Activated CD4-positive, CD25-positive, alpha-beta regulatory T cell (primary cell): ENCODE data around the gene TEX38.
"Not testable (repeated sequence)": the region's sequence is repeated elsewhere in the genome, so short reads cannot be mapped to it uniquely, and the experiment has no call there.

Source experiments
- DNase-seq, 4 experiments: peaks; one replicate each; lab custom pipeline; 2025; lab: John Stamatoyannopoulos, UW

The TEX38 gene

GRCh38 chr1:46687921-46688509 is 16.4 kb downstream of the TEX38 start:
- DNase-seq: no peak

- no peak for DNase-seq
These were observed 17.7 kb downstream of the TEX38 start for GRCh38 chr1:46689356-46689755.

GRCh38 chr1:46689897-46690296 is 18.2 kb downstream of the TEX38 start:
- DNase-seq: no peak

- no peak for DNase-seq
These were observed 19.3 kb downstream of the TEX38 start for GRCh38 chr1:46690931-46691421.

GRCh38 chr1:46691997-46692790 is 20.5 kb downstream of the TEX38 start:
- no peak for DNase-seq

GRCh38 chr1:46692811-46693770 is 21.4 kb downstream of the TEX38 start:
- no peak for DNase-seq

GRCh38 chr1:46694676-46695075 is 23.0 kb downstream of the TEX38 start:
- DNase-seq: not testable (repeated sequence)

GRCh38 chr1:46697053-46697452 is 25.4 kb downstream of the TEX38 start:
- DNase-seq: no peak

- DNase-seq: no peak
These were observed 28.0 kb downstream of the TEX38 start for GRCh38 chr1:46699666-46700065.

GRCh38 chr1:46703927-46704641 is 32.4 kb downstream of the TEX38 start:
- no peak for DNase-seq

GRCh38 chr1:46705408-46705807 is 33.8 kb downstream of the TEX38 start:
- no peak for DNase-seq

GRCh38 chr1:46708121-46708520 is 36.5 kb downstream of the TEX38 start:
- no peak for DNase-seq

- DNase-seq: no peak
These were observed 43.3 kb downstream of the TEX38 start for GRCh38 chr1:46714976-46715375.

GRCh38 chr1:46717654-46718053 is 46.0 kb downstream of the TEX38 start:
- DNase-seq: no peak

- DNase-seq: no peak
These were observed 46.7 kb downstream of the TEX38 start for GRCh38 chr1:46718340-46718726.

GRCh38 chr1:46718727-46719622 is 47.3 kb downstream of the TEX38 start, which contains the start of gene EFCAB14:
Gene EFCAB14 (minus strand): TSS chr1:46719114. CDS start chr1:46718087, 1,027 bp downstream.
- peak; percentile 97 to 99 (median 98) for DNase-seq

GRCh38 chr1:46719689-46720088 is 48.0 kb downstream of the TEX38 start:
- no peak for DNase-seq

- DNase-seq: not testable (repeated sequence)
These were observed 48.7 kb downstream of the TEX38 start for GRCh38 chr1:46720319-46720718.

GRCh38 chr1:46721204-46721603 is 49.5 kb downstream of the TEX38 start:
- no peak for DNase-seq

- no peak for DNase-seq
These were observed 50.1 kb downstream of the TEX38 start for GRCh38 chr1:46721686-46722205.
